Lung (tissue), 12 donors: ENCODE data around the gene IL12A. TPM values are rescaled to one million over a fixed set of nuclear protein-coding genes. Genes with fewer than 3 reads are reported as not detected.

Source experiments
- ATAC-seq: fragments of 200-7000 bp; cut with Tn5 transposase; one replicate; pipeline ENCODE4 v1.9.1; 2020; ENCODE audit warnings: moderate number of reproducible peaks; ENCODE audit not compliant: insufficient read depth, low FRiP score
- DNase-seq, 3 donors: peaks; one replicate each; pipeline ENCODE4 v3.0.0-alpha.2; 2013 to 2017
- H3K27ac ChIP-seq, 2 donors: one replicate each; pipeline ENCODE4 v1.5.1; 2013; ENCODE audit warnings: mild to moderate bottlenecking in 2 of 2, moderate library complexity in 2 of 2, control low read depth in 1 of 2, inconsistent platforms in 1 of 2, low read depth in 1 of 2, low read length in 1 of 2
- H3K27me3 ChIP-seq, 3 donors: one replicate each; pipeline ENCODE4 v1.5.1; 2013; ENCODE audit warnings: low read length in 2 of 3; ENCODE audit not compliant: control insufficient read depth in 3 of 3, insufficient read depth in 3 of 3
- H3K36me3 ChIP-seq, 4 donors: one replicate each; pipeline ENCODE4 v1.5.1; 2013; ENCODE audit warnings: low read length in 4 of 4, mild to moderate bottlenecking in 1 of 4, moderate library complexity in 1 of 4; ENCODE audit not compliant: control insufficient read depth in 4 of 4, insufficient read depth in 4 of 4
- H3K4me1 ChIP-seq, 5 donors: one replicate each; pipeline ENCODE4 v1.5.1; 2013; ENCODE audit warnings: low read length in 5 of 5, mild to moderate bottlenecking in 2 of 5, moderate library complexity in 1 of 5; ENCODE audit not compliant: control insufficient read depth in 5 of 5, insufficient read depth in 5 of 5
- H3K4me3 ChIP-seq: one replicate; pipeline ENCODE4 v1.5.1; 2013; ENCODE audit warnings: mild to moderate bottlenecking, control low read depth, moderate library complexity
- H3K9ac ChIP-seq, 2 donors: one replicate each; pipeline ENCODE4 v1.5.1; 2013; ENCODE audit warnings: low read length in 2 of 2, control low read depth in 1 of 2; ENCODE audit not compliant: insufficient read depth in 1 of 2
- H3K9me3 ChIP-seq, 4 donors: one replicate each; pipeline ENCODE4 v1.5.1; 2013; ENCODE audit warnings: low read length in 3 of 4, mild to moderate bottlenecking in 1 of 4, moderate library complexity in 1 of 4; ENCODE audit not compliant: control insufficient read depth in 4 of 4, insufficient read depth in 3 of 4
- CTCF ChIP-seq: IDR thresholded peaks from 2 replicates; pipeline ENCODE4 v1.5.1; 2012; ENCODE audit warnings: mild to moderate bottlenecking; ENCODE audit errors: control extremely low read depth, extremely low read depth
- WGBS, 2 donors: extraction: QIAGEN DNeasy Blood & Tissue Kit; methylation state at CpG; one replicate each; pipeline ENCODE4 v1.1.7; 2013; 5-methylcytosine and 5-hydroxymethylcytosine counted together
- polyA plus RNA-seq, 2 donors: library from polyadenylated mRNA; stranded (reverse); fragments of 200-250 nt; gene quantifications; one replicate each; pipeline ENCODE4 v1.2.1, GENCODE V29; 2013
- total RNA-seq, 2 donors: library from RNA; depleted of rRNA in 1 of 2; stranded (reverse); fragments of >200 nt in 1 of 2; gene quantifications; one replicate each; pipeline ENCODE4 v1.2.1, GENCODE V29; 2014 to 2021
- donor health status: control.
- donor health status: control.
- donor health status: Bipolar disorder and iron deficiency.
- donor health status: healthy.
- donor health status: DM: yes; HTN: yes; CAD: no.

The IL12A gene
- total and polyA plus RNA-seq, 4 donors, result 0.67 to 3.3 (median 1.9) TPM

GRCh38 chr3:160006282-160007163 lies 17.9 kb downstream of the IL12A start:
- 9 to 16% methylated on average over 3 of the region's 3 CpGs for WGBS, 2 donors
- Histone ChIP-seq H3K4me1 (no peaks in the 10 kb centered on the region), H3K9ac (no peak overlapping the region), H3K27ac (no peak overlapping the region), H3K36me3 (no peaks in the 10 kb centered on the region), H3K27me3 (no peaks in the 10 kb centered on the region), H3K9me3 (no peaks in the 10 kb centered on the region), H3K4me3 (no peak overlapping the region)
- ATAC-seq, result peak; percentile 51
- DNase-seq, result peak; percentile 44 to 75 (median 64)
- TF ChIP-seq CTCF, result peak; percentile 56

DNA sequence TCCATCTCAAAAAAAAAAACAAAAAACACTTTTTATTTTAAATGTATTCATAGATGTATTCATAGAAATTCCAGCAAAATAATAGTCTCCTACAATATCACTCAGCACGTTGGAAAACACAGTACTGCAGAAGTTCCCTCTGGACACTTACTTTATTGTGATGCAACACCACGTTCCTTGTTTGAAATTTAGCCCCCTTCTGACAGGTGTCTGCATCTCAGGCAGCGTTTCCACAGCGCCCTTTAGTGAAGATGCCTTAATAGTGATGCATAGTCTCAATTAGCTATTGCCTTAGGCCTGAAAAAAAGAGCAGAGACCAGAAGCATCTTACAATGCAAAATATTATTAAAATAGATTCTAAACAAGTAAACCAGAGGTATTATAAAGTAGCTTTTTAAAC lies 20.3 kb downstream of the IL12A start:
- Histone ChIP-seq H3K4me3 (no peak overlapping the region), H3K4me1 (no peaks in the 10 kb centered on the region), H3K27ac (no peak overlapping the region), H3K9ac (no peak overlapping the region), H3K9me3 (no peaks in the 10 kb centered on the region), H3K27me3 (no peaks in the 10 kb centered on the region), H3K36me3 (no peaks in the 10 kb centered on the region)
- no peak for TF ChIP-seq CTCF
- 54 to 65% methylated on average over 4 of the region's 4 CpGs for WGBS, 2 donors
- DNase-seq, result no peak
- no peak for ATAC-seq

GRCh38 chr3:160009525-160009924 lies 20.9 kb downstream of the IL12A start:
- TF ChIP-seq CTCF, result no peak
- no peak for ATAC-seq

More at GRCh38 chr3:160009525-160009924, 20.9 kb downstream of the IL12A start:
- H3K9ac ChIP-seq, result no peak overlapping the region
- H3K27me3 ChIP-seq, result no peaks in the 10 kb centered on the region
- no peaks in the 10 kb centered on the region for H3K4me1 ChIP-seq
- no peak for DNase-seq
- H3K36me3 ChIP-seq, result no peaks in the 10 kb centered on the region
- H3K27ac ChIP-seq, result no peak overlapping the region
- no peaks in the 10 kb centered on the region for H3K9me3 ChIP-seq
- no peak overlapping the region for H3K4me3 ChIP-seq
